HG02885 (cell line): ENCODE results near the gene PPP1R16B.

Source experiments
- ATAC-seq: cut with Tn5 transposase; IDR thresholded peaks from one replicate; pipeline ENCODE4 v1.9.1; 2021; ENCODE audit warnings: mild to moderate bottlenecking; ENCODE audit not compliant: unreplicated experiment, poor library complexity

PPP1R16B gene

GRCh38 chr20:38805502-38805957, at the start of gene PPP1R16B:
TSS of gene PPP1R16B (plus strand) at chr20:38805697. CDS start at chr20:38835926, 30,229 bp downstream.
- ATAC-seq = peak; percentile 62

GRCh38 chr20:38757145-38757775, 48.2 kb upstream of the PPP1R16B start:
- ATAC-seq = no peak

- ATAC-seq = no peak
Measured at GRCh38 chr20:38759106-38759505, 46.4 kb upstream of the PPP1R16B start.

- no peak for ATAC-seq
Measured at GRCh38 chr20:38760978-38761377, 44.5 kb upstream of the PPP1R16B start.

- no peak for ATAC-seq
Measured at GRCh38 chr20:38762174-38762573, 43.3 kb upstream of the PPP1R16B start.

- no peak for ATAC-seq
Measured at GRCh38 chr20:38763616-38764015, 41.9 kb upstream of the PPP1R16B start.

GRCh38 chr20:38764567-38765318, 40.8 kb upstream of the PPP1R16B start:
- ATAC-seq = no peak

- ATAC-seq = no peak
Measured at GRCh38 chr20:38766071-38766470, 39.4 kb upstream of the PPP1R16B start.

GRCh38 chr20:38769376-38770295, 35.9 kb upstream of the PPP1R16B start:
- ATAC-seq = no peak

GRCh38 chr20:38770546-38770945, 35.0 kb upstream of the PPP1R16B start:
- ATAC-seq = no peak

- no peak for ATAC-seq
Measured at GRCh38 chr20:38770970-38771369, 34.5 kb upstream of the PPP1R16B start.

- no peak for ATAC-seq
Measured at GRCh38 chr20:38771621-38772020, 33.9 kb upstream of the PPP1R16B start.

- no peak for ATAC-seq
Measured at GRCh38 chr20:38774167-38774566, 31.3 kb upstream of the PPP1R16B start.

GRCh38 chr20:38776363-38776762, 29.1 kb upstream of the PPP1R16B start:
- ATAC-seq = no peak

GRCh38 chr20:38779247-38780097, 26.0 kb upstream of the PPP1R16B start:
- no peak for ATAC-seq

GRCh38 chr20:38782275-38782674, 23.2 kb upstream of the PPP1R16B start:
- ATAC-seq = no peak

- ATAC-seq = no peak
Measured at GRCh38 chr20:38787870-38788269, 17.6 kb upstream of the PPP1R16B start.

- ATAC-seq = no peak
Measured at GRCh38 chr20:38789503-38790199, 15.8 kb upstream of the PPP1R16B start.
